GM19467 (cell line): ENCODE measurements around the gene ETFBKMT.
"Not testable (repeated sequence)": the region's sequence is repeated elsewhere in the genome, so short reads cannot be mapped to it uniquely, and the experiment has no call there.

Experiments used
- ATAC-seq: cut with Tn5 transposase; IDR thresholded peaks from one replicate; pipeline ENCODE4 v1.9.1; 2021; ENCODE audit warnings: mild to moderate bottlenecking, moderate library complexity; ENCODE audit not compliant: unreplicated experiment

Gene ETFBKMT

DNA sequence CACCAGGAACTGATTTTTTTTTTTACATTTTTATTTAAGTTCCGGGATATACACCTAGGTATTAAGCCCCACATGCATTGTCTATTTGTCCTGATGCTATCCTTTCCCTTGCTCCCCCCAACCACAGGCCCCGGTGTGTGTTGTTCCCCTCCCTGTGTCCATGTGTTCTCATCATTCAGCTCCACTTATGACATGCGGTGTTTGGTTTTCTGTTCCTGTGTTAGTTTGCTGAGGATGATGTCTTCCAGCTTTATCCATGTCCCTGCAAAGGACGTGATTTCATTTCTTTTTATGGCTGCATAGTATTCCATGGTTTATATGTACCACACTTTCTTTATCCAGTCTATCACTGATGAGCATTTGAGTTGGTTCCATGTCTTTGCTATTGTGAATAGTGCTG lies 57.5 kb downstream of the ETFBKMT start:
- ATAC-seq: not testable (repeated sequence)

DNA sequence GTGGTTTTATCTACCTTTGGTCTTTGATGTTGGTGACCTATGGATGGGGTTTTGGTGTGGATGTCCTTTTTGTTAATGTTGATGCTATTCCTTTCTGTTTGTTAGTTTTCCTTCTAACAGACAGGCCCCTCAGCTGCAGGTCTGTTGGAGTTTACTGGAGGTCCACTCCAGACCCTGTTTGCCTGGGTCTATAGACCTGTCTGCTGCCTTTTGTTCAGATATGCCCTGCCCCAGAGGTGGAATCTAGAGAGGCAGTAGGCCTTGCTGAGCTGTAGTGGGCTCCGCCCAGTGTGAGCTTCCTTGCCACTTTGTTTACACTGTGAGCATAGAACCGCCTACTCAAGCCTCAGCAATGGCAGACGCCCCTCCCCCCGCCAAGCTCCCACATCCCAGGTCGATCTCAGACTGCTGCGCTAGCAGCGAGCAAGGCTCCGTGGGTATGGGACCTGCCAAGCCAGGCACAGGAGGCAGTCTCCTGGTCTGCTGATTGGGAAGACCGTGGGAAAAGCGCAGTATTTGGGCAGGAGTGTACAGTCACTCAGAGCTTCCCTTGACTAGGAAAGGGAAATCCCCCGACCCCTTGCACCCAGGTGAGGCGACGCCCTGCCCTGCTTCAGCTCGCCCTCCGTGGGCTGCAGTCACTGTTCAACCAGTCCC lies 59.2 kb downstream of the ETFBKMT start:
- not testable (repeated sequence) for ATAC-seq

DNA sequence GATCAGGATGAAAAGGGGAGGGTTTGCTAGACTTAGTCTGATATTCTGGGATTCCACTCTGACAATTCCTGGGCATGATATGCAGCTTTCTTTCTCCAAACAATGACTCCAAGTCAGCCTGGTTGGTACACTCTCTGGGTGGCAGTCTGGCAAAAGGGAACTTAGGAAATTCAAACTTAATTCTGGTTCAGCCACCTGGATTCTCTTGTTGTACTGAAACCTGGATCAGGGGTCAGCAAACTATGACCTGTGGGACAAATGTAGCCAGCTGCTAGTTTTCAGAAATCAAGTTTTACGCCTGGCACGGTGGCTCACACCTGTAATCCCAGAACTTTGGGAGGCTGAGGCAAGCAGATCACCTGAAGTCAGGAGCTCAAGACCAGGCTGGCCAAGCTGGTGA lies 63.1 kb downstream of the ETFBKMT start:
- no peak for ATAC-seq
